Naive thymus-derived CD4-positive, alpha-beta T cell (primary cell): ENCODE measurements around the gene LRP3. TPM values are rescaled to one million over a fixed set of nuclear protein-coding genes. Genes with fewer than 3 reads are reported as not detected.
"Not testable (repeated sequence)": the region's sequence is repeated elsewhere in the genome, so short reads cannot be mapped to it uniquely, and the experiment has no call there.

Experiments used
- ATAC-seq: fragments of 150-1000 bp; cut with Tn5 transposase; 2 replicates; pipeline ENCODE4 v1.10.0; 2021; ENCODE audit warnings: mild to moderate bottlenecking, moderate library complexity
- CTCF ChIA-PET: fragments of 350-600 bp; sonication (Branson Sonifier 250); formaldehyde crosslinking; loops from one replicate; lab custom pipeline; 2021; ENCODE audit warnings: antibody characterized with exemption; lab: Charles Lee
- POLR2A ChIA-PET: fragments of 350-600 bp; sonication (Branson Sonifier 250); formaldehyde crosslinking; loops from one replicate; lab custom pipeline; 2021; ENCODE audit warnings: antibody characterized with exemption, inconsistent platforms; lab: Charles Lee
- DNase-seq, 9 donors: peaks; one replicate each; pipeline versions ENCODE4 v3.0.0 to v3.0.0-alpha.2; 2020 to 2022; ENCODE audit warnings: mixed read lengths in 1 of 9
- H3K27ac ChIP-seq: one replicate; pipeline ENCODE4 v1.7.0; 2013; ENCODE audit warnings: mild to moderate bottlenecking, low read depth, low read length, moderate library complexity
- H3K27me3 ChIP-seq, 2 donors: one replicate each; pipeline ENCODE4 v1.7.0; 2013; ENCODE audit warnings: low read length in 2 of 2, mild to moderate bottlenecking in 2 of 2, moderate library complexity in 2 of 2; ENCODE audit not compliant: control insufficient read depth in 2 of 2, insufficient read depth in 2 of 2
- H3K36me3 ChIP-seq, 3 experiments: 1 replicate in 2 of 3; 2 replicates in 1 of 3; pipeline ENCODE4 v1.7.0; 2013; ENCODE audit warnings: low read length in 3 of 3, mild to moderate bottlenecking in 3 of 3, moderate library complexity in 1 of 3; ENCODE audit not compliant: insufficient read depth in 3 of 3, control insufficient read depth in 2 of 3
- H3K4me1 ChIP-seq, 2 donors: one replicate each; pipeline ENCODE4 v1.7.0; 2013; ENCODE audit warnings: low read length in 2 of 2, mild to moderate bottlenecking in 2 of 2, moderate library complexity in 1 of 2; ENCODE audit not compliant: control insufficient read depth in 2 of 2, insufficient read depth in 2 of 2
- H3K4me3 ChIP-seq: 2 replicates; pipeline ENCODE4 v1.7.0; 2013; ENCODE audit warnings: mild to moderate bottlenecking, low read length
- H3K9me3 ChIP-seq, 3 experiments: 1 replicate in 2 of 3; 2 replicates in 1 of 3; pipeline ENCODE4 v1.7.0; 2013; ENCODE audit warnings: low read length in 3 of 3; ENCODE audit not compliant: control insufficient read depth in 2 of 3
- H3K27ac Mint-ChIP-seq, 9 donors: one replicate each; pipeline ENCODE4 v1.8.0; 2020 to 2022; ENCODE audit warnings: mixed read lengths in 9 of 9, mild to moderate bottlenecking in 8 of 9, moderate library complexity in 5 of 9, inconsistent platforms in 2 of 9
- H3K27me3 Mint-ChIP-seq, 5 donors: one replicate each; pipeline ENCODE4 v1.8.0; 2021 to 2022; ENCODE audit warnings: mixed read lengths in 5 of 5, mild to moderate bottlenecking in 1 of 5
- H3K36me3 Mint-ChIP-seq, 5 donors: one replicate each; pipeline ENCODE4 v1.8.0; 2020 to 2022; ENCODE audit warnings: mixed read lengths in 5 of 5, mild to moderate bottlenecking in 3 of 5, inconsistent platforms in 1 of 5
- H3K4me1 Mint-ChIP-seq, 7 donors: one replicate each; pipeline ENCODE4 v1.8.0; 2020 to 2022; ENCODE audit warnings: mixed read lengths in 7 of 7, mild to moderate bottlenecking in 3 of 7, inconsistent platforms in 1 of 7
- H3K4me3 Mint-ChIP-seq, 10 donors: one replicate each; pipeline ENCODE4 v1.8.0; 2020 to 2022; ENCODE audit warnings: mild to moderate bottlenecking in 10 of 10, mixed read lengths in 10 of 10, moderate library complexity in 6 of 10, inconsistent platforms in 2 of 10
- H3K9me3 Mint-ChIP-seq, 11 donors: one replicate each; pipeline ENCODE4 v1.8.0; 2020 to 2022; ENCODE audit warnings: mixed read lengths in 11 of 11, mild to moderate bottlenecking in 4 of 11, inconsistent platforms in 1 of 11, moderate library complexity in 1 of 11
- intact Hi-C, 2 donors: fragments of 100-400 bp; cut with micrococcal nuclease; formaldehyde crosslinking; loops; one replicate each; pipeline ENCODE4 v1.15.1; 2023
- polyA plus RNA-seq, 2 donors: library from polyadenylated mRNA; unstranded; fragments of 300-500 nt; fragmentation: Illumina TruSeq; gene quantifications; one replicate each; pipeline ENCODE4 v1.2.3, GENCODE V29; 2021
- total RNA-seq, 6 experiments: library from RNA in 5 of 6; stranded (reverse) in 5 of 6; gene quantifications; 1 replicate in 5 of 6; 2 replicates in 1 of 6; pipeline ENCODE4 v1.2.3 and lab custom pipeline; 2021 to 2026

The LRP3 gene
- total and polyA plus RNA-seq, 7 experiments from 2014 or later, result 0.34 to 2.6 (median 0.40) TPM; not detected in 3

- intact Hi-C loops, result loop anchor here (1.0 to 5.0 kb wide), 20 partner anchors 17 to 1500 kb away; partner anchors contain the start of genes ANKRD27 (in 2 of the 2), CEBPG (in 2 of the 2), DPY19L3 (in 2 of the 2) and RGS9BP (in 2 of the 2)
- Mint-ChIP-seq H3K27me3 (peaks cover 0 to 13% (median 0%) of the 10 kb centered on the region in 5 donors), H3K4me1 (peaks cover 23 to 51% (median 44%) of the 10 kb centered on the region in 7 donors), H3K9me3 (peaks cover 0 to 13% (median 0%) of the 10 kb centered on the region in 11 donors), H3K36me3 (peaks cover under 1 to 15% (median 2%) of the 10 kb centered on the region in 5 donors), H3K4me3 (peak overlapping the region; percentile 92 to 99 (median 97)), H3K27ac (peak overlapping the region; percentile 96 to 100 (median 100))
- peaks cover 13 to 18% of the 10 kb centered on the region in 2 donors for H3K4me1 ChIP-seq
- POLR2A ChIA-PET, result interaction anchor here (1.0 to 4.8 kb wide), 17 partner anchors 7 to 994 kb away, joined by 3 to 75 read pairs (median 6); partner anchors contain the start of genes ANKRD27, CEBPG, CEP89 and DPY19L3
- CTCF ChIA-PET, result interaction anchor here (0.6 to 2.9 kb wide), 10 partner anchors 8 to 58 kb away, joined by 3 to 15 read pairs (median 5); no protein-coding TSS in a partner anchor
- H3K27me3 ChIP-seq, result no peaks in the 10 kb centered on the region
- peak overlapping the region; percentile 89 for H3K27ac ChIP-seq
- ATAC-seq (peak; percentile 81), DNase-seq (peak in 6 of 9 donors; percentile 76 to 86 (median 82))
- H3K36me3 ChIP-seq, result peaks cover 0 to 8% (median 0%) of the 10 kb centered on the region in 3 experiments
- no peaks in the 10 kb centered on the region for H3K9me3 ChIP-seq
- H3K4me3 ChIP-seq, result peak overlapping the region; percentile 98
These were observed 16.6 kb upstream of the LRP3 start for GRCh38 chr19:33177417-33177979.

- ChIA-PET POLR2A (interaction anchor here (0.7 to 2.2 kb wide), 2 partner anchors 10 to 214 kb away, joined by 3 to 15 read pairs; no protein-coding TSS in a partner anchor), CTCF (interaction anchor here (0.7 to 1.3 kb wide), 2 partner anchors 42 to 987 kb away, joined by 3 to 7 read pairs; no protein-coding TSS in a partner anchor)
- no peak overlapping the region for H3K4me3 ChIP-seq
- ATAC-seq, result peak; percentile 37
- no peak overlapping the region for H3K27ac Mint-ChIP-seq
- H3K9me3 Mint-ChIP-seq, result peaks cover 0 to 1% (median 0%) of the 10 kb centered on the region in 11 donors
- H3K4me3 Mint-ChIP-seq, result peak overlapping the region in 4 of 10 donors; percentile 6 to 69 (median 31)
- no peak for DNase-seq
- H3K27ac ChIP-seq, result no peak overlapping the region
- H3K27me3 Mint-ChIP-seq, result peaks cover under 1 to 16% (median 6%) of the 10 kb centered on the region in 5 donors
- H3K4me1 Mint-ChIP-seq, result peaks cover 0 to 11% (median 9%) of the 10 kb centered on the region in 7 donors
- intact Hi-C loops, result no loop called here
- no peaks in the 10 kb centered on the region for H3K9me3 ChIP-seq
- no peaks in the 10 kb centered on the region for H3K36me3 ChIP-seq
- H3K27me3 ChIP-seq, result no peaks in the 10 kb centered on the region
- peaks cover 0 to 6% of the 10 kb centered on the region in 2 donors for H3K4me1 ChIP-seq
- no peaks in the 10 kb centered on the region for H3K36me3 Mint-ChIP-seq
These were observed 7.5 kb upstream of the LRP3 start for GRCh38 chr19:33186431-33187182.

- Histone ChIP-seq H3K4me3 (no peak overlapping the region), H3K27me3 (no peaks in the 10 kb centered on the region), H3K9me3 (no peaks in the 10 kb centered on the region), H3K4me1 (peaks cover 0 to 6% of the 10 kb centered on the region in 2 donors), H3K36me3 (no peaks in the 10 kb centered on the region), H3K27ac (no peak overlapping the region)
- H3K27me3 Mint-ChIP-seq, result peaks cover 6 to 22% (median 11%) of the 10 kb centered on the region in 5 donors
- no peak for DNase-seq
- H3K9me3 Mint-ChIP-seq, result peaks cover 0 to 4% (median 0%) of the 10 kb centered on the region in 11 donors
- intact Hi-C loops, result no loop called here
- ChIA-PET POLR2A (interaction anchor here (2.2 kb wide), 1 partner anchor 10 kb away, joined by 15 read pairs; no protein-coding TSS in a partner anchor), CTCF (interaction anchor here (0.5 to 1.3 kb wide), 3 partner anchors 43 to 509 kb away, joined by 3 to 7 read pairs (median 5); no protein-coding TSS in a partner anchor)
- no peak overlapping the region for H3K27ac Mint-ChIP-seq
- ATAC-seq, result no peak
- H3K36me3 Mint-ChIP-seq, result no peaks in the 10 kb centered on the region
- no peak overlapping the region for H3K4me3 Mint-ChIP-seq
- H3K4me1 Mint-ChIP-seq, result peaks cover 0 to 11% (median 9%) of the 10 kb centered on the region in 7 donors
These were observed 7.0 kb upstream of the LRP3 start for GRCh38 chr19:33187183-33187540.

GRCh38 chr19:33189453-33189852 lies 4.7 kb upstream of the LRP3 start:
- POLR2A ChIA-PET, result interaction anchor here (0.6 kb wide), 1 partner anchor 47 kb away, joined by 3 read pairs; no protein-coding TSS in a partner anchor
- peaks cover 21 to 39% (median 28%) of the 10 kb centered on the region in 5 donors for H3K27me3 Mint-ChIP-seq
- peaks cover 0 to 6% of the 10 kb centered on the region in 2 donors for H3K4me1 ChIP-seq

GRCh38 chr19:33191092-33191491 lies 3.0 kb upstream of the LRP3 start:
- CTCF ChIA-PET, result interaction anchor here (0.9 kb wide), 1 partner anchor 46 kb away, joined by 3 read pairs; no protein-coding TSS in a partner anchor
- intact Hi-C loops, result not testable (repeated sequence)

More at GRCh38 chr19:33189453-33189852, 4.7 kb upstream of the LRP3 start:
- CTCF ChIA-PET, result interaction anchor here (1.5 kb wide), 1 partner anchor 12 kb away, joined by 3 read pairs; no protein-coding TSS in a partner anchor
- ATAC-seq, result no peak
- no peaks in the 10 kb centered on the region for H3K27me3 ChIP-seq
- Mint-ChIP-seq H3K4me1 (peaks cover 0 to 16% (median 9%) of the 10 kb centered on the region in 7 donors), H3K9me3 (peaks cover 0 to 4% (median 0%) of the 10 kb centered on the region in 11 donors), H3K27ac (no peak overlapping the region), H3K36me3 (no peaks in the 10 kb centered on the region), H3K4me3 (no peak overlapping the region)
- no peak overlapping the region for H3K27ac ChIP-seq
- no peak overlapping the region for H3K4me3 ChIP-seq
- no peaks in the 10 kb centered on the region for H3K36me3 ChIP-seq
- intact Hi-C loops, result no loop called here
- H3K9me3 ChIP-seq, result no peaks in the 10 kb centered on the region
- DNase-seq, result no peak

GRCh38 chr19:33191501-33191900 lies 2.6 kb upstream of the LRP3 start:
- H3K27me3 Mint-ChIP-seq, result peaks cover 22 to 50% (median 29%) of the 10 kb centered on the region in 5 donors
- intact Hi-C loops, result no loop called here
- Histone ChIP-seq H3K27ac (no peak overlapping the region), H3K4me1 (peaks cover 0 to 3% of the 10 kb centered on the region in 2 donors), H3K9me3 (no peaks in the 10 kb centered on the region), H3K4me3 (no peak overlapping the region), H3K27me3 (peaks cover 0 to 2% of the 10 kb centered on the region in 2 donors), H3K36me3 (no peaks in the 10 kb centered on the region)
- H3K4me1 Mint-ChIP-seq, result peaks cover 0 to 13% (median 4%) of the 10 kb centered on the region in 7 donors
- DNase-seq (no peak), ATAC-seq (no peak)
- no peaks in the 10 kb centered on the region for H3K36me3 Mint-ChIP-seq
- H3K9me3 Mint-ChIP-seq, result peaks cover 0 to 4% (median 0%) of the 10 kb centered on the region in 11 donors
- H3K4me3 Mint-ChIP-seq, result peak overlapping the region in 2 of 10 donors; percentile 29 to 32
- POLR2A ChIA-PET, result no interaction called here
- CTCF ChIA-PET, result interaction anchor here (0.6 to 0.9 kb wide), 2 partner anchors 47 to 63 kb away, joined by 3 read pairs; no protein-coding TSS in a partner anchor
- H3K27ac Mint-ChIP-seq, result no peak overlapping the region

More at GRCh38 chr19:33191092-33191491, 3.0 kb upstream of the LRP3 start:
- DNase-seq, H3K36me3 Mint-ChIP-seq, H3K4me1 ChIP-seq, H3K9me3 Mint-ChIP-seq, H3K4me3 ChIP-seq, POLR2A ChIA-PET, ATAC-seq, H3K36me3 ChIP-seq, H3K27ac Mint-ChIP-seq, H3K27ac ChIP-seq, H3K9me3 ChIP-seq, H3K27me3 ChIP-seq: not testable (repeated sequence)
- H3K4me1 Mint-ChIP-seq, result peaks cover 0 to 16% (median 8%) of the 10 kb centered on the region in 7 donors
- H3K4me3 Mint-ChIP-seq, result peak overlapping the region in 1 of 10 donors; percentile 29
- H3K27me3 Mint-ChIP-seq, result peaks cover 21 to 47% (median 28%) of the 10 kb centered on the region in 5 donors
